HG02840 (cell line): Measurements from ENCODE around the gene WHRN.

Experiments used
- ATAC-seq: cut with Tn5 transposase; IDR thresholded peaks from one replicate; pipeline ENCODE4 v1.9.1; 2021; ENCODE audit warnings: mild to moderate bottlenecking, moderate library complexity, moderate number of reproducible peaks; ENCODE audit not compliant: unreplicated experiment, low FRiP score

The WHRN gene

GRCh38 chr9:114475412-114476135 is 29.7 kb downstream of the WHRN start:
- no peak for ATAC-seq

DNA sequence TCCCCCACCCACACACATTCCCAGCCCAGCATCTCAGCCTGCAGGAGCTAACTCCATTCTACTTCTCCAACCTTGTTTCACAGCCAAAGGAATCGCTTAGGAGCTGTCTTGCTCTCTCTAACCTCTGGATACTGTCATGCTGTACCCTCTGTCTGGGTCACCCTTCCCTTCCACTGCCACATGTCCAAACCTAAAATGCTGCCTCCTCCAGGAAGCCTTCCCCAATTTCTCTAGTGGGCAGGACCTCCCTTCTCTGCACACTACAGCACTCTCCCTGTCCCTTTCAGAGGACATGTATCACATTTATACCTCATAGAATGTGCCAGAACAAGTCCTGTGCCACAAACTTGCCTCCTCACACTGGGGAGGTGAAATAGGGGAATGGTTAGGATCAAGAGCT is 30.8 kb downstream of the WHRN start:
- ATAC-seq: no peak

- no peak for ATAC-seq
These were observed 31.8 kb downstream of the WHRN start for GRCh38 chr9:114473447-114473801.

- ATAC-seq: no peak
These were observed 32.4 kb downstream of the WHRN start for GRCh38 chr9:114472765-114473446.

GRCh38 chr9:114471157-114471556 is 34.1 kb downstream of the WHRN start:
- no peak for ATAC-seq

GRCh38 chr9:114470581-114470980 is 34.7 kb downstream of the WHRN start:
- ATAC-seq: no peak

DNA sequence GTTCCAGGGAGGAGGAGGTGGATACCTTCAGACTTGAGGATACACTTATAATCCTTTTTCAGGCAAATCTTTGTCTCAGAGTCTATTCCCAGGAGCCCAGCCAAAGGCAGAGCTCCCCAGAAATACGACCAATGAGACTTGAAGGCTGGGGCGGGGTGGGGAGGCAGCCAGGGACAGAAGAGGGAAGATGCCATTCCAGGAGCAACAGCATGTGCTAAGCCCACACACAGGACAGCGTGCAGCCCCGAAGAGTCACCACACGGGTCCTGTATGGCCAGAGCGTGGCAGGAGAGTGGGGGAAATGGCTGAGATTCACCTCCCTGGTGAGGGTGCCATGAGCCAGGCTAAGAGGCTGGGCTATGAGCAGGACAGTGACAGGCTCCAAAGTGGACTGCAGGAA is 35.2 kb downstream of the WHRN start:
- no peak for ATAC-seq

- ATAC-seq: no peak
These were observed 36.0 kb downstream of the WHRN start for GRCh38 chr9:114469091-114469853.

DNA sequence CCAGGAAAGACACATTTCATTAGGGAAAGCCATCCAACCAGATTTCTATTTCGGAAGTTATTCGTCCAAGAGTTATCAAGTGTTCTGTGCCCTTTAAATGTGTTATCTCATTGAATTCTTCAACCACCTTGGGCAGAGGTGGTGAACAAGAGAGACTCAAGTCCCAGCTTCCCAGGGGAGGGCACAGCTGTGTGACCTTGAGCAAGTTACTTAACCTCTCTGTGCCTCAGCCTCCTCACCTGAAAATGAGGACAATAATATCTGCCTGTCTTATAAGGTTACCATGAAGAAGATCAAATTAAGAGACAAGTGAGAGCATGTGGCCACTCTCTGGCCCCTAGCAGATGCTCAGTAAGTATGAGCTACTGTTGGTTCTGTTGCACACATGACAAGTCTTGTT is 37.4 kb downstream of the WHRN start:
- no peak for ATAC-seq

DNA sequence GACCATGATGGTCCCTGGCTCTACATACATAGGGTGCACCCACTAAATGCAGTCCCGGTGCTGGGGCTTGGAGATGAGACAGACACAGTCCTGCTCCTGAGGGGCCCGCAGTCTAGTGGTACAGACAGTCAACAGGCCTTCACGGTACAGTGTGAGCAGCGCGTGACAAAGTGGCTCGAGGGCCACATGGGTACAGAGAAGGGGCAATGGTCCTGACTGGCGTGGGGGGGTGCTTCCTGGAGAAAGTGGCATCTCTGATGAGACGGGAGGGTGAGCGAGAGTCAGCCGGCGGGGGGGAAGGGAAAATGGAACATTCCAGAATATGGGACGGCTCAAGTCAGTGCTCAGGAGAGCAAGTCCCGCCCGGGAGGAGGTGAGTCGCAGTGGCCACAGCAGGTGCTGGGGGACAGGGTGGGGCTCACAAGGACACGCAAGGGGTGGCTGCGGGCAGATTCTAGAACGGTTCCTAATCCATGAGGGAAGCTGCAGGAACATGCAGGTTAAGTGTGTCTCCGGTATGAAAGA is 38.0 kb downstream of the WHRN start:
- ATAC-seq: no peak

DNA sequence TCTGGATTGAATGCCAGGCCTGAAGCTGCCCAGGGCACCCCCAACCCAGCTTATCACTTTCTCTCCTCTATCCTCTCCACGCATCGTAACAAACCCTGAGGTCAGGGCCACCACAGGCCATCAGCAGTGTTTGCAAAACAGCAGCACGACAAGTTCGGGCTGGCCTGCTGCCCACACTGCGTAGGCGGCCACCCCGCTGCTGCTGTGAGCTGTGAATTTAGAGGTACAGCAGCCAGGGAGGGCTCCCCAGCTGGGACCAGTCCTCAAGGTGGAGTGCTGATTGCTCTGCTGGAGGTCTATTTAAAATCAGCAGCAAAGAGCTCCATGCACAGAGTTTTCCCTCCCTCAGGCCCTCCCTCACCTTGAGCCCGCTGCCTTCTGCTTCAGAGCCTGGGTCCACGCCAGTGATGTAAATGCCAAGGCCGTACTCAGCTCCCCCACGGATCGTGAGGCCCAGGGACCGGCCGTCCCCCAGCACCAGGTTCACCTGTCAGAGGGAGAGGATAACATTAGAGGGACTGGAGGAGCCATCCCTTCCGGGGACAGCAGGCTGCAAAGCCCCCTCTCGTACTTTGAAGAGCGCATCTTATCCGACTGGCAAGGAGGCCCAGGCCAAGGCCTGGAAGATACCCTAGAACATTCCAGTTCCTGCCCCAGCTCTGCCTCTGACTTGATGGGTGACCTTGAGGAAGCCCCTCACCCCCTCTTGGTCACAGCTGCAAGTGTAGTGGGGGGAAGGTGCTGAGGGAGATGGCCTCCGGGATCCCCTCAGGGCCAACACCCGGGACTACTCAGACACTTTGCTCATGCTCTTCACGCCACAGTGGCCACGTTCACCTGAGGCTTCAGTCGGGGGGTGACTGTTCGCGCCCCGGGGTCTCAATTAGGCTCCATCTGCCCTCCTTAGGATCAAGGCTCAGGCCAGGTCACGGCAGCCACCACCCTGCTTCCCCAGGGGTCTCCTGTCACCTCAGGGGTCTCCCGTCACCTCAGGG is 39.1 kb downstream of the WHRN start:
- no peak for ATAC-seq

- no peak for ATAC-seq
These were observed 39.9 kb downstream of the WHRN start for GRCh38 chr9:114465417-114465816.

DNA sequence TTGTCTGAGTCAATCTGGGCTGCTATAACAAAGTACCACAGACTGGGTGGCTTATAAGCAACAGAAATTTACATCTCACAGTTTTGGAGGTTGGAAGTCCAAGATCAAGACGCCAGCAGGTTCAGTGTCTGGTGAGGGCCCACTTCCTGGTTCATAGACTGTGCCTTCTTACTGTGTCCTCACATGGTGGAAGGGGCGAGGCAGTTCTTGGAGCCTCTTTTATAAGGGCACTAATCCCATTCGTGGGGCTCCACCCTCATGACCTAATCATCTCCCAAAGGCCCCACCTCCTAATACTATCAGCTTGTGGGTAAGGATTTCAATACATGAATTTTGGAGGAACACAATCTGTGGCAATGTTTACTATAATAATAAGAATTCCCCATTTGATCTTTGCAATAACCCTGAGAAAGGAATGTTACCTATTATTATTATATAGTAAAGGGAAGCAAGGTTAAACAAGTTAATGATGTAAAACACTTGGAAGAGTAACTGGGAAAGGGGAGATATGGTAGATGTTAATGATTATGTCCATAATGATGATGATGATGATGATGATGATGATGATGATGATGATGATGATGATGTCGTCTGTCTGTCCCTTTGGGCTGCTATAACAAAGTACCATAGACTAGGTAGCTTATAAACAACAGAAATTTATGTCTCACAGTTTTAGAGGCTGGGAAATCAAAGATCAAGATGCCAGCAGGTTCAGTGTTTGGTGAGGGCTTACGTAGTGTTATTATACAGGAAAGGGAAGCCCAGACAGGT is 40.8 kb downstream of the WHRN start:
- ATAC-seq: no peak

DNA sequence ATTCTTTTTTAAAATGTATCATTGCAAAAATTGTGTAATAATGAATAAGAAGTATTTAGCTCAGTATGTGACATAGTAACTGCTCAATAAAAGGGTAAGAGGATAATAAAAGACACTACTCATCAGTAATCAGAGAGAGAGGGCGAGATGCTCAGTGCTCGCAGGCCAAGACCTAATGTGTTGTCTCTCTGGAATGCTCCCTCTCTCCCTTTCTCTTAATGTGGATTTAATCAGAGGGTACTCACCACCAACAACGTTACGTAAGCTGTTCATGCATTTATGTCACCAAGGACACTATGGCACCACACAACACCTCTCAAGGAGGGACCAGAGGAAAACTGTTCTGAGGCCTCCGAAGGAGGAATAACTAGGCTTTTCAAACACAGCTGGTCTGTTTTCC is 42.5 kb downstream of the WHRN start:
- ATAC-seq: no peak

DNA sequence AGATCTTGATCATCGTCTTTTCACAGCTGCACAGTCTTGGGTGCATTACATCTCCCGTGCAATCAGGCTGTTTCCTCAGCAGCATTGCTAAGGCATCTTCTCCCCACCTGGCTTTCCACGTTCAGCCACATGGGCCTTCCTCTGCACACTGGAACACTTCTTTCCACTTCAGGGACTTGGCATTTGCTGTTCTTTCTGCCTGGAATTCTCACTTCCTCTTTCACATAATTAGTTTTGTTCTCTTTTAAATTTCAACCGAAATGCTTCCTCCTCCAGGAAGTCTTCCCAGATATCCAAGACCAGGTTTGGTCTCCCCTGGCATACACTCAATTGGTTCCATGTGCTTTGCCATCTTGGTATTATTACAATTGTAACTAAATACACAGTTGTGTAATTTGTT is 43.8 kb downstream of the WHRN start:
- ATAC-seq: no peak

DNA sequence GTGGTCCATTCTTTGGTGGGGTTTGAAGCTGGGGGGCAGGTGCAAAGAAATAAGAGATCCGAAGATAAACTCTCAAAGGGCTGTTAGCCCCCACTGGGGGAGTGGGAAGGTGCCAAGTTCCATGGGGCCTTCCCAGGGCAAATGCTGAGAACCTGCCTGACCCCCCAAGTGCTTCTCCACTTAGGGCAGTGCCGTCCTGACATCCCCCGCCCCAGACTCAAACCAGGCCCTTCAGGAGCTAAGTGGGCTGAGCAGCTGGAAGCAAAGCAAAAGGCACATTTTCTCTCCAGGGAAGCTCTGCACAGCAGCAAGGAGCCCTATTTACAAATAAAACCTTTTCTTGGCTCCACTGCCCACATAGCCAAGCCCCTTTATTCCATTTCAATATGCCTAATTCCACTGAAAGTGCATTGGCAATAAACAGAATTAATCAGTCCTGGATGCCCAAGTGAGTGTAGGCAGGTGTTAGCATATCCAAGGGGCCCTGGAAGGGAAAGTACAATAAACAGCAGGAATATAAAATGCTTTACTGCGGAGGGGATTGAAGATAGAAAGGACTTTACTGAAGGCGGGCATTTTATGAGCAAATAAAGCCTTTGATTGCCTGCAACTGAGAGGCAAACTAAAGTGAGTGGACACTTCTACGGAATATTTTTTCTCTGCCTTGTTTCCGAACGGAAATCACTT is 44.6 kb downstream of the WHRN start:
- ATAC-seq: no peak

- ATAC-seq: no peak
These were observed 45.8 kb downstream of the WHRN start for GRCh38 chr9:114459464-114459863.

GRCh38 chr9:114456929-114457328 is 48.3 kb downstream of the WHRN start:
- no peak for ATAC-seq

DNA sequence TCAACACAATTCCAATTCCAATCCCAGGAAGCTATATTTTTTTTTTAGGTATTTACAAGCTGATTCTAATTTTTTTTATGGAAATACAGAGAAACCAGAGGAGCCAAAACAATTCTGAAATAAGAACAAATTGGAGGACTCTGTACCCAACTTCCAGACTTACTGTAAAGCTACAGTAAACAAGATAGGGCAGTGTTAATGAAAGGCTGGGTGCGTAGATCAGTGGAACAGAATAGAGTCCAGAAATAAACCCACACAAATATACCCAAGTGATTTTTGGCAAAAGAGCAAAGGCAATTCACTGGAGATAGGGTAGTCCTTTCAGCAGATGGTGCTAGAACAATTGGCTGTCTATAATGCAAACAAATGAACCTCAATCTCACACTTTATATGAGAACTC is 50.6 kb downstream of the WHRN start:
- no peak for ATAC-seq
